GM21825 (cell line): Measurements from ENCODE around the gene PHLDB2.

ENCODE experiments used
- ATAC-seq: cut with Tn5 transposase; IDR thresholded peaks from one replicate; pipeline ENCODE4 v1.9.1; 2021; ENCODE audit warnings: mild to moderate bottlenecking, moderate library complexity; ENCODE audit not compliant: unreplicated experiment

The PHLDB2 gene

DNA sequence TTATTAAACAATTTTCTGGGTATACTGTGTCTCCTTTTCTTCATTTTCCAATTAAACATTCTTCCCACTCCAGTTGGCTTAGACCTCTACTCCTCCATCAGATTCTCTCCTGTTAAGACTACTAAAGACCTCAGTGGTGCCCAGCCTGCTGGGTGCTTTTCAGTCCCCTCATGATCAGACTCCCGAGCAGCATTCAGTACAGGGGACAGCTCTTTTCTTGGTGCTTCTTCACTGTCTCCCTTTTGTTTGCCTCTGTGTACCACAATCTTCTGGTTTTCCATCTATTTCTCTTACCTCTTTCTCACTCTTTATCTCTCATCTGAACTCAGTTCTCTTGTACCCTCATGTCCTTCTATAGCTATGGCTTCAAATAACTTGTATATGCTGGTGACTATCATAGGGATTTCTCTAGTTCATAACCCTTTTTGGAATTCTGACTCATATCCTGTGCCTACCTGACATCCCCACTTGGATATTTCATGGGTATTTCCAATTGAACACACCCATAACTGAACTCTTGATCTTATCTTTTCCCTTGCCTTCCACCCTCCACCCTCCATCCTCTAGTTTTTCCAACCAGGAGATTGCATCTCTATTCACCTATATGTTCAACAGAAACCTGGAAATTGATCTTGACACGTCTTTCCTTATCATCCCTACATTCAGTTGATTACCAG, 64.2 kb downstream of the PHLDB2 start:
- ATAC-seq, result no peak

- no peak for ATAC-seq
These were observed 64.7 kb downstream of the PHLDB2 start for GRCh38 chr3:111923806-111924205.

- ATAC-seq, result no peak
These were observed 65.2 kb downstream of the PHLDB2 start for GRCh38 chr3:111924283-111924682.

DNA sequence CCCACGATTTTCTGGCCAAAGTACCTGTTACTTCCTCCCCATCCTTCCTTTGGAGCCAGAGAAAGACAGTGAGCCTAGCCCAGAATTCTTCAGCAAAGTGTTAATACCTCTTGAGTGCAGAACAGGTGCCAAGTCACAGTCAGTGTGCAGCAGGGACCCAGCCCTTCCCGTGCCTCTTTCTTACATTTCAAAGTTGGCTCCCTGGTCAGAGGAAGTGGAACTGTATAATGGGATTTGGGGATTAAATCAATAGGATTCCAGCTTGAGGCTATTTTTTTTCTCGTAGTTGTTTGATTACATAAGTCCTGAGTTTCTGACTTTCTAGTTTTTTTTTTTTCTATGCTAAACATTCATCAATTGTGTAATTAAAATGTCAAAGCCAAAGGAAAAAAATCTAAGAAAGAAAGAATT, 67.2 kb downstream of the PHLDB2 start:
- ATAC-seq, result no peak

DNA sequence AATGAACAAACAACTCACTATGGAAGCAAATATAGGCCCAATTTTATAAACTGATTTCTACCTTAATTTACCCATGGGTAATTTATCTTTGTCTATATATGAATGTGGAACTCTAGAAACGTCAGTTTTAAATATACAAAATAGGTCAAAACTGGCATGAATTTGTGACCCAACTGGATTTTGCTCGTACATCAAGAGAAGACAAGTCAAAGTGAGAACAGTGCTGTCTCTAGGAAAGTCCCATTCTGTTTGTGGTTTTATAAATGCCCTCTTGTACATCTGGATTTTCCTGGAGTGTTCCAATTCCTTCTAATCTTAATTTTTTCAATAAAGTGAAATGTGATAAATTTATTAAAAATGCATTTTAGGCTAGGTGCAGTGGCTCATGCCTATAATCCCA, 69.5 kb downstream of the PHLDB2 start:
- ATAC-seq, result no peak

DNA sequence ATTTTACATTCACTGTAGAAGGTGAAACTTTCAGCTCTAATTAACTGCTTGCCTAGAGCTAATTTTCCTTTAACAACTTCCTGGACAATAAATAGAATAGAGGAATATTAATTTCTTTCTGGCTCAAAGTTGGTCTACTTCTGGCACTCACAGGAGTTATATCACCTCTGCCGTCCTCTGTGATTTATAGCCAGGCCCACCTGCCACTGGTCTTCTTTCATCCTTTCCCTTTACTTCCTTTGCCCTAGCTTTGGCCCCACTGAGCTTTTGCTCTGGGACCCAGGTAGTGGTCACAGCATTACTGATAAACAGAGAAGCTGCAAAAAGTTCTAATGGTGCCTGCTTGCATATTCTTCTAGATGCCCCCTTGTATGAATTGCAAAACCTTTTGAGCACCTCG, 70.4 kb downstream of the PHLDB2 start:
- ATAC-seq, result no peak

- no peak for ATAC-seq
These were observed 73.9 kb downstream of the PHLDB2 start for GRCh38 chr3:111932946-111933345.

DNA sequence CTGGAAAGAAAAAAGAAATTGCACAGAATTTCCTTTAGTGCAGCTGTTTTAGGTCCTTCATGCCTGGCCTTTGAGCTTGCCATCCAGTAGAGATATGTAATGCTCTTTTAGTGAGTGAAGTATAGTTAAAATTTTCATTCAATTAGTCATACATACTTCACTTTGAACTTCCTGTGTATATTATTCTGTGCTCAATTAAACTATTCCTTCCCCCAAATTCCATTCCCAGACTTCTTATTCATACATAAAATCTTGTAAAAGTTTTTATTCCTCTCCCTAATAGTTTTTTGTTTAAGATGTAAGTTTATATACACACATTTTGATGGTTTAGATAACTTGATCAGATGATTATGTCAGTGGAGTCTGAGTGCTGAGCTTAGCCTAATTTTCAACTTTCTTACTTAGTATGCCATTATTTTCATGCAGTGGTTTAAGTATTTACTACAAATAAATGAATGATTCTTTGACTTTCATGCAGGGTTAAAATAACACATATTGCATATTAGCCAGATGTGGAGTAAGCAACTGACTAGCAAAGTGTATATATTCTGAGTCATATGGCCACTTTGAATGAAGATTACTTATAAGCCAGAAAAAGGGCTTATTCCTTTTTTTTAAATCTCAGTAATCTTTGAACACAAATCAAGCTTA, 77.3 kb downstream of the PHLDB2 start:
- ATAC-seq, result no peak

- no peak for ATAC-seq
These were observed 77.9 kb downstream of the PHLDB2 start for GRCh38 chr3:111936967-111937366.

DNA sequence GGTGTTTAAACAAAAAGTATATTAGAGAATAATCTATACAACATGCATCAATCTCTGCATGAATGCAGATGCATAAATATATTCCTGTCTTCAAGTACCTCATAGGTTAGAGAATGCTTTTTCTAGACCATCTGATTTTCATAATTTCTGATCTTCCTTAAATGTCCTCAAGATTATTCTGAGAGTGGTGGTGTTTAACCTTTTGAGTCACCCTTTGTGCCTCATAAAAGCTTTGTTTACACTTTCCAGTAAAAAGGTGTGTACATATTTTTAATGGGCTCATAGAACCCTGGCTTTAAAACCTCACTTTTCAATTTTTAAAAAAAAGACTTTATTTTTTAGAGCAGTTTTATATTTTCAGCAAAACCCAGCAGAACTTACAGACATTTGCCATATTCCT, 78.8 kb downstream of the PHLDB2 start:
- no peak for ATAC-seq

DNA sequence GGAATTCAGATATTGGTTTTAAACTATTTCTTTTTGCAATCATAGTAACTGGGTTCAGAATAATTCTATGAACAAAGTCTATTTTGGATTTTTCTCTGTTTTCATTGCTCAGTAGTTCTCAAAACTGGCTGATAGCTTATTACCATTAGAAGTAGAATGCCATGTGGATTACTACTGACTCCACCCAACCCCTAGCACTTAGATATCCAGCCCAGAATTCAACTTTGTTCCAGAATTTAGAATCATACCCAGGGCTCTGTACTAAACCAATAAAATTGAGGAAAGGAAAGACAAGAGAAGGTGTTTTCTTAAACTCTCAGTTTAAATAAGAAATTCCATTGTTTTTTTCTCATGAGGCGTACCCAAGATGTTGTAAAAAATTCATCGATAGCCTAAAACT, 80.8 kb downstream of the PHLDB2 start:
- ATAC-seq, result no peak

DNA sequence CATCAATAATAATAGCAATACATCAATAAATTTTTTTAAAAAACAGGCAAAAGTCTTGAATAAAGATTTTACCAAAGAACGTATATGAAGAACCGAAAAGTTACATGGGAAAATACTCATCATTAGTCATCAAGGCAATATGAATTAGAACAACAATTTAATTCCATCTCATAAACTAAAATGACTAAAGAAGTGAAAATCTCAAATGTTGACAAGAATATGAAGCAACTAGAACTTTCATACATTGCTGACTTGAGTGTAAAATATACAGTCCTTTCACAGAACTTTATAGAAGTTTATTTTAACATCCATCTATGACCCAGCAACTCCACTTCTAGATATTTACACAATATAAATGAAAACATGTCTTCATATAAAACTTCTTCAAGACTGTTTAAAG, 84.5 kb downstream of the PHLDB2 start:
- ATAC-seq, result no peak

- no peak for ATAC-seq
These were observed 85.3 kb downstream of the PHLDB2 start for GRCh38 chr3:111944372-111944771.

DNA sequence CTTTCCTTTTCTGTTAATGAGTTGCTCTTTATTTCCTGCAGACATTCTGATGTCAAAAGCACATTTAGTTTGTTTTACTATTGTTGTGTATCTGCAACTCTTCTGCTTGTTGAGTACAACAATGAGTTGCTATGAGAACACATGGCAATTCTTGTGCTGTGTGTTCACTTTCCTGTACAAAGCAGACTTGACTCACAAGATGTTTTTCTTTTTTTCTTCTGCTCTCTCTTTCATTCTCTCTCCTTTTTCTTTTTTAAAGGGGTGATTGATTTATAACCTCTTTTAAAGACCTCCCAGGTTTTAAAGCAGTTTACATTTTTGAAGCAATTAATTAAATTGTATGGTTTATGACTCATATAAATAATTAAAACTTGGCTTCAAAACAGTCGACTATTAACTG, 88.2 kb downstream of the PHLDB2 start:
- ATAC-seq, result no peak

- no peak for ATAC-seq
These were observed 89.7 kb downstream of the PHLDB2 start for GRCh38 chr3:111948786-111949185.

- no peak for ATAC-seq
These were observed 90.6 kb downstream of the PHLDB2 start for GRCh38 chr3:111949712-111950111.

GRCh38 chr3:111951032-111951431, 92.0 kb downstream of the PHLDB2 start:
- ATAC-seq, result no peak

DNA sequence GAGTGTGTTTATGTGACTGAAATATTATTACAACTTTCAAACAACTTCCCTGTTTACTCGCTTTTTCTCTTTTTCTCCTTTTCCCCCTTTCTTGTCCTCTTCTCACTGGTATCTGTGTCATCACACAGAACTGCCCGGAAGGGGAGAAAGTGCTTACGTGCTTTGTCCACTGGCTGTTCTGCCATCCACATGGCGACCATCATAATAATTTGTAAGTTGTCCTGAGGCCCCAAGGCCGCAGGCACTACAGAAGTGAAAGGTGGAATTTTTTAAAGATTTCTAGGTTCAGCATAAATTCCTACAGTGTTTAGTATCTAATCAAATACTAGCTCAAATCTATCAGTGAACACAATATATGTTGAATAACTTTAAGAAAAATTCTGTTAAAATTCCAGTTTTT, 93.0 kb downstream of the PHLDB2 start:
- no peak for ATAC-seq

- no peak for ATAC-seq
These were observed 93.9 kb downstream of the PHLDB2 start for GRCh38 chr3:111952866-111953450.

DNA sequence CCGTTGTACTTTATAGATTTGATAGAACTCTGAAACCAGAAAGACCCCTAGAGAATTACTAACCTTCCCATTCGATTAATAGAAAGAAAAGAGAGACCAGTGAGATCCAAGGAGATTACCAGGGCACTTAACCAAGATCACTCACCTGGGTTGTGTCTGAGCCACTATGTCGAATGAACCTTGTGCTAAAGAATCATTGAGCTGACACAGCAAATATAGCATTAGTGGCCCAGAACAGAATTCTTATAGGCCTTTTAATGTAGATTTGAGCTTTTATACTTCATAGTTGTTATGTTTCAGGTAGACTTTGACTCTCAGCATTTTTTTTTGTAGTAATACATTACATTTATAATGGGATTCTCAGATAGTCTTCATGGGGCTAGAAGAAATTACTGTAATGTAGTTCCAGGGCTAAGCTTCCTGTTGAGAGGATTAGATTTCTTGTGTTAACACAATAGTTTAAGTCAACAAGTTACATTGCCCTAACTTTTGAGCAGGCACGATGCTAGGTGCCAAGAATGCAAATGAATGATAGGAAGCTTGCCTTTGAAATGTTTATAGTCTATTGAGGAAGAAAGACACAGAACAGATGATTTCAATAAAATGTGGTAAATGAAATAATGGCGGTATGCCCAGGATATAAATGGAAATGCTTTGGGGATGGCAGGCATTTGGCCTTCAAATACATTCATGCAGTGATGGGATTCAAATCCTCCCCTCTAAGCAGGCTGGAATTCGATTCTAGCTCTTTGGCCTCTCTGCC, 95.3 kb downstream of the PHLDB2 start:
- ATAC-seq, result no peak

DNA sequence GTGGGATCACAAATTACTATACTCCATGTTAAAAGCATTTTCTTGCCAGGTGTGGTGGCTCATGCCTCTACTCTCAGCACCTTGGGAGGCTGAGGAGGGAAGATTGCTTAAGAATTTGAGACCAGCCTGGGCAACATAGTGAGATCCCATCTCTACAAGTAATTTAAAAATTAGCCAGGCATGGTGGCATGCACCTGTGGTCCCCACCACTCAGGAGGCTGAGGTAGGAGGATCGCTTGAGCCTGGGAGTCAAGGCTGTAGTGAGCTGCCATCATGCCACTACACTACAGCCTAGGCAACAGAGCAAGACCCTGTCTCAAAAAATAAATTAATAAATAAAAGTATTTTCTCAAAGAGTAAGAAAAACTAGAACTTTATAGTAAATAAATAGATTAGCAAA, 96.8 kb downstream of the PHLDB2 start:
- no peak for ATAC-seq

DNA sequence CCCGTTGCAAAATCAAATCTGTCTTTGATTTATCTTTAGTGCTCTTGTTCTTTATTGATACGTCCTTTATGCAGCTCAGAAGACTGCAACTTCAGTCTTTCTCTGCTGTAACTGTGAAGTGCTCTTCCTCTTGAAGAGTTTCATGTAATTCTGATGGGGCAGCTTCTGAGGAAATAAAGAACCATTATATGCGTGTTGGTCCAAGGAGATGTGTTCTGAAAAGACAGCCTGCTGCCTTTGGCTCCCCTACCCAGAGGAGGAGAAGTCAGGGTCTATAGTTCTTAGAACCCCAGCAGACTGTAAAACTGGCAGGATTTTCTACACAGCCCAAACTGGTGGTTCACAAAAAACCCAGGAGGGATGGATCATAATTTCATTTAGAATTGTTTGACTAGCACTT, 97.4 kb downstream of the PHLDB2 start:
- ATAC-seq, result no peak
